K562 (cell line): ENCODE measurements around the gene MAST4. TPM values are rescaled to one million over a fixed set of nuclear protein-coding genes. Genes with fewer than 3 reads are reported as not detected.

Experiments used
- ATAC-seq: fragments of 200-7000 bp; cut with Tn5 transposase; 3 replicates; pipeline ENCODE4 v1.9.1; 2020; ENCODE audit warnings: moderate library complexity
- BruUV-seq: library from RNA; stranded (reverse); fragments of 400-500 nt; replicated peaks from 2 replicates; lab custom pipeline; 2021; lab: Mats Ljungman, UMichigan
- CTCF ChIA-PET: fragments of 300-600 bp; formaldehyde crosslinking; extraction: SDS; loops from one replicate; lab custom pipeline; 2021; ENCODE audit warnings: low intra/inter-chr PET ratio; lab: Yijun Ruan, JAX
- POLR2A ChIA-PET: fragments of 300-600, 350-650 bp; sonication (Branson Sonifier 250); formaldehyde crosslinking; extraction: SDS; loops from one replicate; lab custom pipeline; 2021; ENCODE audit warnings: antibody characterized with exemption, inconsistent platforms; lab: Yijun Ruan, JAX
- DNase-seq, 4 experiments: peaks; one replicate each; pipeline versions ENCODE4 v3.0.0 to v3.0.0-alpha.2; 2011 to 2018; ENCODE audit warnings: low spot score in 3 of 4, mixed read lengths in 3 of 4; ENCODE audit errors: extremely low read depth in 1 of 4
- FAIRE-seq: peaks from 2 replicates; lab custom pipeline; 2011; peaks lifted over from hg19 to GRCh38; lab: Jason Lieb, UNC
- H2AFZ ChIP-seq: 2 replicates; pipeline ENCODE4 v1.6.0; 2011; ENCODE audit warnings: low read depth, low read length, control low read depth, inconsistent platforms
- H3K27ac ChIP-seq: fragments of 200-600 bp; 3 replicates; pipeline ENCODE4 v1.8.0; 2011; ENCODE audit warnings: low read depth, mild to moderate bottlenecking, control low read depth, inconsistent platforms, low read length, moderate library complexity, mixed read lengths; ENCODE audit errors: extremely low read depth
- H3K27me3 ChIP-seq, 2 experiments: fragments of 300-600 bp in 1 of 2; 2 replicates in 1 of 2; 3 replicates in 1 of 2; pipeline versions ENCODE4 v1.6.0 to v1.8.0; 2011; ENCODE audit warnings: inconsistent platforms in 2 of 2, low read length in 2 of 2, mild to moderate bottlenecking in 1 of 2, mixed read lengths in 1 of 2, moderate library complexity in 1 of 2; ENCODE audit not compliant: control insufficient read depth in 2 of 2, insufficient read depth in 2 of 2
- H3K36me3 ChIP-seq: fragments of 300-600 bp; 3 replicates; pipeline ENCODE4 v1.8.0; 2011; ENCODE audit warnings: mild to moderate bottlenecking, low read length, inconsistent platforms; ENCODE audit not compliant: control insufficient read depth, insufficient read depth
- H3K4me1 ChIP-seq, 2 experiments: fragments of 200-600 bp in 1 of 2; replicated peaks in 1 of 2; 2 replicates in 1 of 2; 3 replicates in 1 of 2; pipeline versions ENCODE4 v1.5.1 to v1.8.0; 2011; ENCODE audit warnings: inconsistent platforms in 2 of 2, low read length in 2 of 2, mild to moderate bottlenecking in 1 of 2, mixed read lengths in 1 of 2, moderate library complexity in 1 of 2; ENCODE audit not compliant: control insufficient read depth in 2 of 2, insufficient read depth in 2 of 2
- H3K4me2 ChIP-seq: 2 replicates; pipeline ENCODE4 v1.6.1; 2011; ENCODE audit warnings: low read length, control low read depth, inconsistent platforms, mixed read lengths; ENCODE audit not compliant: insufficient read depth
- H3K4me3 ChIP-seq: fragments of 200-600 bp; sonication (generic), shearing (Covaris generic); 2 replicates; pipeline ENCODE4 v1.5.1; 2016; ENCODE audit warnings: control low read depth, inconsistent platforms
- H3K79me2 ChIP-seq: fragments of 200-600 bp; 3 replicates; pipeline ENCODE4 v1.8.0; 2011; ENCODE audit warnings: low read length, inconsistent platforms; ENCODE audit not compliant: control insufficient read depth, insufficient read depth
- H3K9ac ChIP-seq, 2 experiments: 2 replicates each; pipeline versions ENCODE4 v1.6.0 to v1.6.1; 2011; ENCODE audit warnings: low read depth in 2 of 2, low read length in 2 of 2, control low read depth in 1 of 2, inconsistent platforms in 1 of 2, mild to moderate bottlenecking in 1 of 2, mixed read lengths in 1 of 2; ENCODE audit not compliant: insufficient read depth in 1 of 2
- H3K9me1 ChIP-seq: one replicate; pipeline ENCODE4 v1.6.0; 2011; ENCODE audit warnings: inconsistent platforms, mild to moderate bottlenecking, low read length, moderate library complexity; ENCODE audit not compliant: control insufficient read depth, insufficient read depth
- H3K9me3 ChIP-seq: replicated peaks from 2 replicates; pipeline ENCODE4 v1.5.1; 2011; ENCODE audit warnings: low read depth, low read length, inconsistent platforms; ENCODE audit not compliant: control insufficient read depth, insufficient read depth
- H4K20me1 ChIP-seq: replicated peaks from 2 replicates; pipeline ENCODE4 v1.6.1; 2011; ENCODE audit warnings: low read length, inconsistent platforms, mixed read lengths; ENCODE audit not compliant: control insufficient read depth, insufficient read depth
- CCAR2 ChIP-seq: fragments of 200-400 bp; formaldehyde crosslinking; IDR thresholded peaks from 2 replicates; pipeline ENCODE4 v1.6.1; 2017; ENCODE audit warnings: mild to moderate bottlenecking, low read depth, low read length
- ESRRA ChIP-seq: fragments of 450-650 bp; IDR thresholded peaks from 2 replicates; pipeline ENCODE4 v1.6.1; 2014; ENCODE audit warnings: low read depth, mild to moderate bottlenecking, moderate library complexity, borderline replicate concordance
- KDM5B ChIP-seq: fragments of 200-600 bp; sonication (generic); IDR thresholded peaks from 2 replicates; pipeline ENCODE4 v1.6.1; 2012; ENCODE audit warnings: low read depth, mild to moderate bottlenecking, moderate library complexity, low read length, control low read depth, inconsistent platforms; ENCODE audit not compliant: insufficient replicate concordance
- KLF1 ChIP-seq: fragments of 450-650 bp; IDR thresholded peaks from 2 replicates; pipeline ENCODE4 v1.6.1; 2016; ENCODE audit warnings: missing genetic modification characterization, missing compliant biosample characterization
- LEF1 ChIP-seq: fragments of 450-650 bp; IDR thresholded peaks from 2 replicates; pipeline ENCODE4 v1.6.1; 2016; ENCODE audit warnings: mild to moderate bottlenecking
- MEF2D ChIP-seq: conservative IDR thresholded peaks from 2 replicates; pipeline ENCODE4 v1.6.1; 2016; ENCODE audit warnings: low read depth, missing genetic modification characterization, missing compliant biosample characterization
- STAG1 ChIP-seq: sonication (generic); formaldehyde crosslinking; IDR thresholded peaks from 2 replicates; pipeline ENCODE4 v1.5.0; 2020; ENCODE audit warnings: missing genetic modification reagents, borderline replicate concordance
- TAF9B ChIP-seq: fragments of 450-650 bp; IDR thresholded peaks from 2 replicates; pipeline ENCODE4 v1.6.1; 2018; ENCODE audit warnings: mild to moderate bottlenecking; ENCODE audit not compliant: partially characterized antibody
- TCF7L2 ChIP-seq: fragments of 150-350 bp; IDR thresholded peaks from 2 replicates; pipeline ENCODE4 v1.6.1; 2016; ENCODE audit warnings: low read depth, mild to moderate bottlenecking, low read length, moderate library complexity
- WGBS: fragments of 100-300 bp; shearing (Covaris generic); methylation state at CpG from one replicate; pipeline ENCODE4 v1.1.6; 2016; ENCODE audit warnings: low coverage, mixed read lengths; ENCODE audit not compliant: insufficient coverage; ENCODE audit errors: missing lambda C conversion rate; 5-methylcytosine and 5-hydroxymethylcytosine counted together
- in situ Hi-C: fragments of 300-500 bp; cut with MboI; formaldehyde crosslinking; loops from 4 replicates; pipeline ENCODE4 v1.15.0; 2018; ENCODE audit warnings: inconsistent platforms, mixed read lengths
- intact Hi-C: fragments of 100-400 bp; cut with micrococcal nuclease; formaldehyde crosslinking; loops from 2 replicates; pipeline ENCODE4 v1.14.2; 2022
- polyA plus RNA-seq, 8 experiments: library from polyadenylated mRNA; depleted of rRNA in 4 of 8; stranded (reverse) in 5 of 8; unstranded in 3 of 8; fragments of >200 nt; fragmentation: Nextera tagmentation in 2 of 8; fragmentation: Illumina TruSeq in 1 of 8; extraction: Ambion mirVana in 2 of 8; extraction: Trizol in 1 of 8; gene quantifications; 2 replicates each; pipeline versions ENCODE4 v1.2.1 to v1.2.3, GENCODE V29; 2011 to 2014; ENCODE audit warnings: inconsistent platforms in 1 of 8, missing spikeins in 1 of 8
- total RNA-seq, 7 experiments: library from RNA; depleted of rRNA in 6 of 7; stranded (reverse); fragments of >200 nt in 6 of 7; fragmentation: Illumina TruSeq in 2 of 7; extraction: Trizol in 2 of 7; gene quantifications; 2 replicates each; pipeline versions ENCODE4 v1.2.1 to v1.2.3, GENCODE V29; 2011 to 2021; ENCODE audit warnings: low replicate concordance in 1 of 7
- TF ChIP-seq, protein P1 (sequence below): sonication (generic); formaldehyde crosslinking; IDR thresholded peaks from 2 replicates; pipeline ENCODE4 v1.8.0; 2022; ENCODE audit warnings: mild to moderate bottlenecking, low read depth, missing genetic modification reagents
- TF ChIP-seq, protein P2 (sequence below): fragments of 250-450 bp; sonication (Bioruptor Pico); IDR thresholded peaks from 2 replicates; pipeline ENCODE4 v1.8.0; 2021; ENCODE audit warnings: moderate library complexity, mild to moderate bottlenecking, inconsistent platforms
- TF ChIP-seq, protein P3 (sequence below): fragments of 200-600 bp; sonication (generic); IDR thresholded peaks from one replicate; pipeline ENCODE4 v1.6.1; 2012; ENCODE audit warnings: mild to moderate bottlenecking, low read depth, low read length, inconsistent platforms

Gene MAST4
- total and polyA plus RNA-seq, 9 of the 15 experiments (the other 6 are each of a cell fraction or from before 2014, with no cell fraction given), result 0.88 to 10.1 (median 5.2) TPM

DNA sequence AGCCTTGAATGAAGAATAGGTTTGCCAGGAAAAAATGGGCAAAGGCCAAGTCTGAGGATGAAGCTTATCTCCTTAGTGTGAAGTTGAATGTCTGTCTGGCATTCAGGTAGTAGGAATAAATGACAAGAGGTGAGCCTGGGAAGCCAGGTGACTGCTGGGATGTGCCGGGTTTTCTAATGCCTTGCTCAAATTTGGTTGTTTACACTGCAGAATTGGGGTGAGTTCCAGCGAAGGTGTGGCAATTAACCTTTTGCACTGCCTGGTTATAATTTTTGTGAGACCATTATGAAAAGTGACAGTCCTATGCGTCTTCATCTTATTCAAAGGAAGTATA is 73.6 kb downstream of the MAST4 start:
- BruUV-seq, result no TSS peak
- H3K36me3 ChIP-seq, result no peaks in the 10 kb centered on the region
- WGBS, result 0% methylated on average over 3 of the region's 3 CpGs
- H3K4me3 ChIP-seq, result no peak overlapping the region
- no peaks in the 10 kb centered on the region for H4K20me1 ChIP-seq
- H3K9me3 ChIP-seq, result no peaks in the 10 kb centered on the region
- no peaks in the 10 kb centered on the region; a peak in 1 of 5 replicates for H3K27me3 ChIP-seq
- H2AFZ ChIP-seq, result no peak overlapping the region
- no peak overlapping the region for H3K27ac ChIP-seq
- no peak overlapping the region for H3K4me2 ChIP-seq
- no peak overlapping the region for H3K9ac ChIP-seq
- in situ Hi-C loops, result no loop called here
- no peak for DNase-seq
- intact Hi-C loops, result no loop called here
- no peaks in the 10 kb centered on the region for H3K79me2 ChIP-seq
- ChIA-PET CTCF (no interaction called here), POLR2A (no interaction called here)
- ATAC-seq, result no peak
- no peaks in the 10 kb centered on the region for H3K4me1 ChIP-seq
- H3K9me1 ChIP-seq, result no peaks in the 10 kb centered on the region
- no peak for FAIRE-seq
- TF ChIP-seq STAG1 (CRISPR knock-in tag), result no peak
- TF ChIP-seq CCAR2, result no peak
- no peak for TF ChIP-seq MEF2D (tag)
- no peak for TF ChIP-seq LEF1
- TF ChIP-seq, protein P1, sequence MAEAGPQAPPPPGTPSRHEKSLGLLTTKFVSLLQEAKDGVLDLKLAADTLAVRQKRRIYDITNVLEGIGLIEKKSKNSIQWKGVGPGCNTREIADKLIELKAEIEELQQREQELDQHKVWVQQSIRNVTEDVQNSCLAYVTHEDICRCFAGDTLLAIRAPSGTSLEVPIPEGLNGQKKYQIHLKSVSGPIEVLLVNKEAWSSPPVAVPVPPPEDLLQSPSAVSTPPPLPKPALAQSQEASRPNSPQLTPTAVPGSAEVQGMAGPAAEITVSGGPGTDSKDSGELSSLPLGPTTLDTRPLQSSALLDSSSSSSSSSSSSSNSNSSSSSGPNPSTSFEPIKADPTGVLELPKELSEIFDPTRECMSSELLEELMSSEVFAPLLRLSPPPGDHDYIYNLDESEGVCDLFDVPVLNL (CRISPR knock-in tag), result no peak
- TF ChIP-seq, protein P2, sequence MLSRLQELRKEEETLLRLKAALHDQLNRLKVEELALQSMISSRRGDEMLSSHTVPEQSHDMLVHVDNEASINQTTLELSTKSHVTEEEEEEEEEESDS, result no peak
- no peak for TF ChIP-seq ESRRA
- no peak for TF ChIP-seq KLF1
- TF ChIP-seq, protein P3, sequence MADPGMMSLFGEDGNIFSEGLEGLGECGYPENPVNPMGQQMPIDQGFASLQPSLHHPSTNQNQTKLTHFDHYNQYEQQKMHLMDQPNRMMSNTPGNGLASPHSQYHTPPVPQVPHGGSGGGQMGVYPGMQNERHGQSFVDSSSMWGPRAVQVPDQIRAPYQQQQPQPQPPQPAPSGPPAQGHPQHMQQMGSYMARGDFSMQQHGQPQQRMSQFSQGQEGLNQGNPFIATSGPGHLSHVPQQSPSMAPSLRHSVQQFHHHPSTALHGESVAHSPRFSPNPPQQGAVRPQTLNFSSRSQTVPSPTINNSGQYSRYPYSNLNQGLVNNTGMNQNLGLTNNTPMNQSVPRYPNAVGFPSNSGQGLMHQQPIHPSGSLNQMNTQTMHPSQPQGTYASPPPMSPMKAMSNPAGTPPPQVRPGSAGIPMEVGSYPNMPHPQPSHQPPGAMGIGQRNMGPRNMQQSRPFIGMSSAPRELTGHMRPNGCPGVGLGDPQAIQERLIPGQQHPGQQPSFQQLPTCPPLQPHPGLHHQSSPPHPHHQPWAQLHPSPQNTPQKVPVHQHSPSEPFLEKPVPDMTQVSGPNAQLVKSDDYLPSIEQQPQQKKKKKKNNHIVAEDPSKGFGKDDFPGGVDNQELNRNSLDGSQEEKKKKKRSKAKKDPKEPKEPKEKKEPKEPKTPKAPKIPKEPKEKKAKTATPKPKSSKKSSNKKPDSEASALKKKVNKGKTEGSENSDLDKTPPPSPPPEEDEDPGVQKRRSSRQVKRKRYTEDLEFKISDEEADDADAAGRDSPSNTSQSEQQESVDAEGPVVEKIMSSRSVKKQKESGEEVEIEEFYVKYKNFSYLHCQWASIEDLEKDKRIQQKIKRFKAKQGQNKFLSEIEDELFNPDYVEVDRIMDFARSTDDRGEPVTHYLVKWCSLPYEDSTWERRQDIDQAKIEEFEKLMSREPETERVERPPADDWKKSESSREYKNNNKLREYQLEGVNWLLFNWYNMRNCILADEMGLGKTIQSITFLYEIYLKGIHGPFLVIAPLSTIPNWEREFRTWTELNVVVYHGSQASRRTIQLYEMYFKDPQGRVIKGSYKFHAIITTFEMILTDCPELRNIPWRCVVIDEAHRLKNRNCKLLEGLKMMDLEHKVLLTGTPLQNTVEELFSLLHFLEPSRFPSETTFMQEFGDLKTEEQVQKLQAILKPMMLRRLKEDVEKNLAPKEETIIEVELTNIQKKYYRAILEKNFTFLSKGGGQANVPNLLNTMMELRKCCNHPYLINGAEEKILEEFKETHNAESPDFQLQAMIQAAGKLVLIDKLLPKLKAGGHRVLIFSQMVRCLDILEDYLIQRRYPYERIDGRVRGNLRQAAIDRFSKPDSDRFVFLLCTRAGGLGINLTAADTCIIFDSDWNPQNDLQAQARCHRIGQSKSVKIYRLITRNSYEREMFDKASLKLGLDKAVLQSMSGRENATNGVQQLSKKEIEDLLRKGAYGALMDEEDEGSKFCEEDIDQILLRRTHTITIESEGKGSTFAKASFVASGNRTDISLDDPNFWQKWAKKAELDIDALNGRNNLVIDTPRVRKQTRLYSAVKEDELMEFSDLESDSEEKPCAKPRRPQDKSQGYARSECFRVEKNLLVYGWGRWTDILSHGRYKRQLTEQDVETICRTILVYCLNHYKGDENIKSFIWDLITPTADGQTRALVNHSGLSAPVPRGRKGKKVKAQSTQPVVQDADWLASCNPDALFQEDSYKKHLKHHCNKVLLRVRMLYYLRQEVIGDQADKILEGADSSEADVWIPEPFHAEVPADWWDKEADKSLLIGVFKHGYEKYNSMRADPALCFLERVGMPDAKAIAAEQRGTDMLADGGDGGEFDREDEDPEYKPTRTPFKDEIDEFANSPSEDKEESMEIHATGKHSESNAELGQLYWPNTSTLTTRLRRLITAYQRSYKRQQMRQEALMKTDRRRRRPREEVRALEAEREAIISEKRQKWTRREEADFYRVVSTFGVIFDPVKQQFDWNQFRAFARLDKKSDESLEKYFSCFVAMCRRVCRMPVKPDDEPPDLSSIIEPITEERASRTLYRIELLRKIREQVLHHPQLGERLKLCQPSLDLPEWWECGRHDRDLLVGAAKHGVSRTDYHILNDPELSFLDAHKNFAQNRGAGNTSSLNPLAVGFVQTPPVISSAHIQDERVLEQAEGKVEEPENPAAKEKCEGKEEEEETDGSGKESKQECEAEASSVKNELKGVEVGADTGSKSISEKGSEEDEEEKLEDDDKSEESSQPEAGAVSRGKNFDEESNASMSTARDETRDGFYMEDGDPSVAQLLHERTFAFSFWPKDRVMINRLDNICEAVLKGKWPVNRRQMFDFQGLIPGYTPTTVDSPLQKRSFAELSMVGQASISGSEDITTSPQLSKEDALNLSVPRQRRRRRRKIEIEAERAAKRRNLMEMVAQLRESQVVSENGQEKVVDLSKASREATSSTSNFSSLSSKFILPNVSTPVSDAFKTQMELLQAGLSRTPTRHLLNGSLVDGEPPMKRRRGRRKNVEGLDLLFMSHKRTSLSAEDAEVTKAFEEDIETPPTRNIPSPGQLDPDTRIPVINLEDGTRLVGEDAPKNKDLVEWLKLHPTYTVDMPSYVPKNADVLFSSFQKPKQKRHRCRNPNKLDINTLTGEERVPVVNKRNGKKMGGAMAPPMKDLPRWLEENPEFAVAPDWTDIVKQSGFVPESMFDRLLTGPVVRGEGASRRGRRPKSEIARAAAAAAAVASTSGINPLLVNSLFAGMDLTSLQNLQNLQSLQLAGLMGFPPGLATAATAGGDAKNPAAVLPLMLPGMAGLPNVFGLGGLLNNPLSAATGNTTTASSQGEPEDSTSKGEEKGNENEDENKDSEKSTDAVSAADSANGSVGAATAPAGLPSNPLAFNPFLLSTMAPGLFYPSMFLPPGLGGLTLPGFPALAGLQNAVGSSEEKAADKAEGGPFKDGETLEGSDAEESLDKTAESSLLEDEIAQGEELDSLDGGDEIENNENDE, result no peak
- TF ChIP-seq TAF9B, result no peak
- TF ChIP-seq TCF7L2, result no peak
- TF ChIP-seq KDM5B, result no peak
